ENCODE results near the gene STX1B. TPM values are rescaled to one million over a fixed set of nuclear protein-coding genes. Genes with fewer than 3 reads are reported as not detected.
"Not testable (repeated sequence)": the region's sequence is repeated elsewhere in the genome, so short reads cannot be mapped to it uniquely, and the experiment has no call there.

Gene STX1B
- total RNA-seq, 1 experiment from 2014 or later = 15.9 TPM

- no peak for ATAC-seq
- ChIA-PET POLR2A (no interaction called here), CTCF (no interaction called here)
- no peak overlapping the region for H3K27ac Mint-ChIP-seq
- no peak for DNase-seq (ENCODE audit: low spot score)
- no peak for TF ChIP-seq TP53 (CRISPR knock-in tag; IDR thresholded peaks at IDR 0.05)
- TF ChIP-seq SP1 (CRISPR knock-in tag; conservative IDR thresholded peaks at IDR 0.05) = no peak
- TF ChIP-seq, protein P1, sequence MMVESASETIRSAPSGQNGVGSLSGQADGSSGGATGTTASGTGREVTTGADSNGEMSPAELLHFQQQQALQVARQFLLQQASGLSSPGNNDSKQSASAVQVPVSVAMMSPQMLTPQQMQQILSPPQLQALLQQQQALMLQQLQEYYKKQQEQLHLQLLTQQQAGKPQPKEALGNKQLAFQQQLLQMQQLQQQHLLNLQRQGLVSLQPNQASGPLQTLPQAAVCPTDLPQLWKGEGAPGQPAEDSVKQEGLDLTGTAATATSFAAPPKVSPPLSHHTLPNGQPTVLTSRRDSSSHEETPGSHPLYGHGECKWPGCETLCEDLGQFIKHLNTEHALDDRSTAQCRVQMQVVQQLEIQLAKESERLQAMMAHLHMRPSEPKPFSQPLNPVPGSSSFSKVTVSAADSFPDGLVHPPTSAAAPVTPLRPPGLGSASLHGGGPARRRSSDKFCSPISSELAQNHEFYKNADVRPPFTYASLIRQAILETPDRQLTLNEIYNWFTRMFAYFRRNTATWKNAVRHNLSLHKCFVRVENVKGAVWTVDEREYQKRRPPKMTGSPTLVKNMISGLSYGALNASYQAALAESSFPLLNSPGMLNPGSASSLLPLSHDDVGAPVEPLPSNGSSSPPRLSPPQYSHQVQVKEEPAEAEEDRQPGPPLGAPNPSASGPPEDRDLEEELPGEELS (CRISPR knock-in tag; IDR thresholded peaks at IDR 0.05) = no peak
- TF ChIP-seq, protein P2, sequence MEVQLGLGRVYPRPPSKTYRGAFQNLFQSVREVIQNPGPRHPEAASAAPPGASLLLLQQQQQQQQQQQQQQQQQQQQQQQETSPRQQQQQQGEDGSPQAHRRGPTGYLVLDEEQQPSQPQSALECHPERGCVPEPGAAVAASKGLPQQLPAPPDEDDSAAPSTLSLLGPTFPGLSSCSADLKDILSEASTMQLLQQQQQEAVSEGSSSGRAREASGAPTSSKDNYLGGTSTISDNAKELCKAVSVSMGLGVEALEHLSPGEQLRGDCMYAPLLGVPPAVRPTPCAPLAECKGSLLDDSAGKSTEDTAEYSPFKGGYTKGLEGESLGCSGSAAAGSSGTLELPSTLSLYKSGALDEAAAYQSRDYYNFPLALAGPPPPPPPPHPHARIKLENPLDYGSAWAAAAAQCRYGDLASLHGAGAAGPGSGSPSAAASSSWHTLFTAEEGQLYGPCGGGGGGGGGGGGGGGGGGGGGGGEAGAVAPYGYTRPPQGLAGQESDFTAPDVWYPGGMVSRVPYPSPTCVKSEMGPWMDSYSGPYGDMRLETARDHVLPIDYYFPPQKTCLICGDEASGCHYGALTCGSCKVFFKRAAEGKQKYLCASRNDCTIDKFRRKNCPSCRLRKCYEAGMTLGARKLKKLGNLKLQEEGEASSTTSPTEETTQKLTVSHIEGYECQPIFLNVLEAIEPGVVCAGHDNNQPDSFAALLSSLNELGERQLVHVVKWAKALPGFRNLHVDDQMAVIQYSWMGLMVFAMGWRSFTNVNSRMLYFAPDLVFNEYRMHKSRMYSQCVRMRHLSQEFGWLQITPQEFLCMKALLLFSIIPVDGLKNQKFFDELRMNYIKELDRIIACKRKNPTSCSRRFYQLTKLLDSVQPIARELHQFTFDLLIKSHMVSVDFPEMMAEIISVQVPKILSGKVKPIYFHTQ (CRISPR knock-in tag; IDR thresholded peaks at IDR 0.05) = no peak
- H3K36me3 Mint-ChIP-seq = no peaks in the 10 kb centered on the region
- peaks cover 2% of the 10 kb centered on the region; the same call in 1 of the 2 replicates for H3K4me1 Mint-ChIP-seq
- H3K4me3 Mint-ChIP-seq = no peak overlapping the region
- H3K27me3 Mint-ChIP-seq (ENCODE audit: low read depth) = 0 out of 2 replicates have a peak, but pooled peaks cover under 1% of the 10 kb centered on the region
- H3K9me3 Mint-ChIP-seq = no peaks in the 10 kb centered on the region
Observed at GRCh38 chr16:31020536-31020935, 10.1 kb upstream of the STX1B start.

DNA sequence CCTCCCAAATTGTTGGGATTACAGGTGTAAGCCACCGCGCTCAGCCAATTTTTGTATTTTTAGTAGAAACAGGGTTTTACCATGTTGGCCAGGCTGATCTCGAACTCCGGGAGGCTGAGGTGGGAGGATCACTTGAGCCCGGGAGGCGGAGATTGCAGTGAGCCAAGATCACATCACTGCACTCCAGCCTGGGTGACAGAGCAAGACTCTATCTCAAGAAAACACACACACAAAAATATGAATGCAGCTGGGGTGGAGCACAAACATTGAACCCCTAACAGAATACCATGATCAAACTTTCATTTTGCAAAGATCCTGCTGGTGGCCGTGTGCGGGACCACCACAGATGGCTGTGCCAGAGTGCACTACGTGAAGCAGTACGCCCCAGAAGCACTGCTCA is 7.3 kb upstream of the STX1B start:
- CTCF ChIA-PET = interaction anchor here (2.4 kb wide), 1 partner anchor 32 kb away, joined by 19 read pairs; the partner anchor contains the start of gene HSD3B7
- H3K27ac Mint-ChIP-seq; H3K9me3 Mint-ChIP-seq; H3K36me3 Mint-ChIP-seq; POLR2A ChIA-PET; ATAC-seq; H3K4me3 Mint-ChIP-seq; DNase-seq (ENCODE audit: low spot score); H3K4me1 Mint-ChIP-seq: not testable (repeated sequence)
- H3K27me3 Mint-ChIP-seq (ENCODE audit: low read depth) = peaks cover 17% of the 10 kb centered on the region

- POLR2A ChIA-PET = no interaction called here
- Mint-ChIP-seq H3K4me1 (peaks cover 5% of the 10 kb centered on the region), H3K27me3 (ENCODE audit: low read depth) (peaks cover 34% of the 10 kb centered on the region), H3K27ac (no peak overlapping the region), H3K36me3 (no peaks in the 10 kb centered on the region), H3K4me3 (no peak overlapping the region), H3K9me3 (no peaks in the 10 kb centered on the region)
- ATAC-seq = peak; percentile 78
- DNase-seq (ENCODE audit: low spot score) = no peak
- CTCF ChIA-PET = interaction anchor here (0.8 to 2.7 kb wide), 8 partner anchors 9 to 77 kb away, joined by 3 to 19 read pairs (median 4); partner anchors contain the start of genes HSD3B7 and STX4
- TF ChIP-seq ATF1 (CRISPR knock-in tag; IDR thresholded peaks at IDR 0.05) (no peak), GRHL2 (CRISPR knock-in tag; IDR thresholded peaks at IDR 0.05; ENCODE audit: insufficient replicate concordance, severe bottlenecking) (no peak), ARID4B (CRISPR knock-in tag; IDR thresholded peaks at IDR 0.05; ENCODE audit: borderline replicate concordance) (no peak), ZBTB21 (CRISPR knock-in tag; IDR thresholded peaks at IDR 0.05; ENCODE audit: borderline replicate concordance) (no peak), SMAD4 (CRISPR knock-in tag; IDR thresholded peaks at IDR 0.05) (no peak), PRDM15 (CRISPR knock-in tag; IDR thresholded peaks at IDR 0.05) (no peak), E2F4 (CRISPR knock-in tag; IDR thresholded peaks at IDR 0.05; ENCODE audit: borderline replicate concordance, low read depth) (no peak), OVOL2 (CRISPR knock-in tag; IDR thresholded peaks at IDR 0.05; ENCODE audit: borderline replicate concordance) (no peak), KAT7 (CRISPR knock-in tag; IDR thresholded peaks at IDR 0.05; ENCODE audit: borderline replicate concordance) (no peak), CREB1 (CRISPR knock-in tag; IDR thresholded peaks at IDR 0.05) (no peak)
- TF ChIP-seq, protein P3, sequence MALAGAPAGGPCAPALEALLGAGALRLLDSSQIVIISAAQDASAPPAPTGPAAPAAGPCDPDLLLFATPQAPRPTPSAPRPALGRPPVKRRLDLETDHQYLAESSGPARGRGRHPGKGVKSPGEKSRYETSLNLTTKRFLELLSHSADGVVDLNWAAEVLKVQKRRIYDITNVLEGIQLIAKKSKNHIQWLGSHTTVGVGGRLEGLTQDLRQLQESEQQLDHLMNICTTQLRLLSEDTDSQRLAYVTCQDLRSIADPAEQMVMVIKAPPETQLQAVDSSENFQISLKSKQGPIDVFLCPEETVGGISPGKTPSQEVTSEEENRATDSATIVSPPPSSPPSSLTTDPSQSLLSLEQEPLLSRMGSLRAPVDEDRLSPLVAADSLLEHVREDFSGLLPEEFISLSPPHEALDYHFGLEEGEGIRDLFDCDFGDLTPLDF (CRISPR knock-in tag; IDR thresholded peaks at IDR 0.05) = no peak
Observed at GRCh38 chr16:31016018-31016417, 5.6 kb upstream of the STX1B start.

All from WTC11 (cell line).